T follicular helper cell (primary cell): ENCODE results near the gene RC3H2.

ENCODE experiments used
- DNase-seq: peaks from one replicate; pipeline ENCODE4 v3.0.0-alpha.2; 2020; ENCODE audit warnings: low read depth

The RC3H2 gene

DNA sequence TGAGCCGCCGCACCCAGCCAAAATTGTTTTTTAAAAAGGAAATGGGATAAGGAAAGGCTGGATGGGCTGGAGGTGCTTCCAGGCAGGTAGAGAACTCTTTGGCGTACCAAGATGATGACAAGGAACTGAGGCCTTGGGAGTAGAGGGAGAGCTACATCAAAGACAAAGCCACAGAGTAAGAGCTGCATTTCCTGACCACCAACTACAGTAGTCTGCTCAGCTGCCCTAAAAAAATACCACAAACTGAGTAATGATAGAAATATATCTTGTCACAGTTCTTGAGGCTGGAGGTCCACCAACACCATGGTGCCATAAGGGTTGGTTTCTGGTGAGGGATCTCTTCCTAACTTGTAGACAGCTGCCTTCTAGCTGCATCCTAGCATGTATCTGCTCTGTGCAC lies 97.0 kb downstream of the RC3H2 start:
- no peak for DNase-seq

DNA sequence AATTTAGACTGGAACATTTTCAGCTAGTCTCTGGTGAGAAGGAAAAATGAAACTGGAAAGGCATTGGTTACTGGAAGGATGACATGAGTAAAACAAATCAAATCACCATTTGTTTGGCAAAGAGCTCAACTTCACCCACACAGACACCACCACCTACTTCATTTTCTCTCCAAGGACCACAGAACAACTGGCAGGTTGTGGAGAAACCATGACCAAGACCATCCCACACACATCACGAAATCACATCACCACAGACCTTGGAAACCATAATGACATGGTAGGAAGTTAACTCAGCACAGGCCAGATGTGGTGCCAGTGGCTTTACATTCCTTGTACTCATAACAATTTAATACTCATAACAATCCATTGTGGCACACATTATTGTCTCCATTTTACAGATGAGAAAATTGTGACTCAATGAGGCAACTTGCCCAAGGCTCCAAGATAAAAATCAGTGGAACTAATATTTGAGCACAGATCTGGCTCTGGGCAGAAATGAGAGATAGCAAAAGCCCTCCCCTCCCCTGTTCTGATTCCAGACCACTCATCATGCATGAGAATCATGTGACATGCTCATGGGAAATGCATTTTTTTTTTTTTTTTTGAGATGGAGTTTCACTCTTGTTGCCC lies 97.8 kb downstream of the RC3H2 start:
- DNase-seq: no peak

DNA sequence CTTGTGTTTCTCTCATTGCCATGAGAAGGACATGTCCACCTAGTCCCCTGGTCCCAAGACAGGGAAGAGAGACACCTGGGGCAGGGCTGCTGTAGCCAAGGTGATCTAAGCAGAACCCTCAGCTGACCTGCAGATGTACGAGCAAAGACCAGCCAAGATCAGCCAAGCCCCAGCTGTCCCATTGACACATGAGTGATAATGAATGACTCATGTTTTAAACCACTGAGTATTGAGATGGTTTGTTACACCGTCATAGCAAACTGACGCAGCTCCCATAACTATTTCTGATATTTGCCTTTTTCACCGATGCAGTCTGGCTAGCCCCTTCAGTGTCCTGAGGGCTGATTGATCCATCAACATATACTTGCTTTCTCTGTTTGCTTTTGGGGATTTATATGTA lies 98.5 kb downstream of the RC3H2 start:
- no peak for DNase-seq

DNA sequence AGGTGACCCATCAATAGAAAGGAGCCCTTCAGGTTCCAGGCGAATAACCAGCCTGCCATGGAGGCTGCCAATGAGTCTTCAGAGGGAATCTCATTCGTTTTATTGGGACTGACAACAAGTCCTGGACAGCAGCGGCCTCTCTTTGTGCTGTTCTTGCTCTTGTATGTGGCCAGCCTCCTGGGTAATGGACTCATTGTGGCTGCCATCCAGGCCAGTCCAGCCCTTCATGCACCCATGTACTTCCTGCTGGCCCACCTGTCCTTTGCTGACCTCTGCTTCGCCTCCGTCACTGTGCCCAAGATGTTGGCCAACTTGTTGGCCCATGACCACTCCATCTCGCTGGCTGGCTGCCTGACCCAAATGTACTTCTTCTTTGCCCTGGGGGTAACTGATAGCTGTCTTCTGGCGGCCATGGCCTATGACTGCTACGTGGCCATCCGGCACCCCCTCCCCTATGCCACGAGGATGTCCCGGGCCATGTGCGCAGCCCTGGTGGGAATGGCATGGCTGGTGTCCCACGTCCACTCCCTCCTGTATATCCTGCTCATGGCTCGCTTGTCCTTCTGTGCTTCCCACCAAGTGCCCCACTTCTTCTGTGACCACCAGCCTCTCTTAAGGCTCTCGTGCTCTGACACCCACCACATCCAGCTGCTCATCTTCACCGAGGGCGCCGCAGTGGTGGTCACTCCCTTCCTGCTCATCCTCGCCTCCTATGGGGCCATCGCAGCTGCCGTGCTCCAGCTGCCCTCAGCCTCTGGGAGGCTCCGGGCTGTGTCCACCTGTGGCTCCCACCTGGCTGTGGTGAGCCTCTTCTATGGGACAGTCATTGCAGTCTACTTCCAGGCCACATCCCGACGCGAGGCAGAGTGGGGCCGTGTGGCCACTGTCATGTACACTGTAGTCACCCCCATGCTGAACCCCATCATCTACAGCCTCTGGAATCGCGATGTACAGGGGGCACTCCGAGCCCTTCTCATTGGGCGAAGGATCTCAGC lies 104.8 kb downstream of the RC3H2 start, which contains the start of gene OR1K1:
Gene OR1K1, plus strand, starts transcription at position 58 of the 995 bp plus-strand sequence. Its CDS starts 0 bp downstream, at position 58.
- DNase-seq: no peak

DNA sequence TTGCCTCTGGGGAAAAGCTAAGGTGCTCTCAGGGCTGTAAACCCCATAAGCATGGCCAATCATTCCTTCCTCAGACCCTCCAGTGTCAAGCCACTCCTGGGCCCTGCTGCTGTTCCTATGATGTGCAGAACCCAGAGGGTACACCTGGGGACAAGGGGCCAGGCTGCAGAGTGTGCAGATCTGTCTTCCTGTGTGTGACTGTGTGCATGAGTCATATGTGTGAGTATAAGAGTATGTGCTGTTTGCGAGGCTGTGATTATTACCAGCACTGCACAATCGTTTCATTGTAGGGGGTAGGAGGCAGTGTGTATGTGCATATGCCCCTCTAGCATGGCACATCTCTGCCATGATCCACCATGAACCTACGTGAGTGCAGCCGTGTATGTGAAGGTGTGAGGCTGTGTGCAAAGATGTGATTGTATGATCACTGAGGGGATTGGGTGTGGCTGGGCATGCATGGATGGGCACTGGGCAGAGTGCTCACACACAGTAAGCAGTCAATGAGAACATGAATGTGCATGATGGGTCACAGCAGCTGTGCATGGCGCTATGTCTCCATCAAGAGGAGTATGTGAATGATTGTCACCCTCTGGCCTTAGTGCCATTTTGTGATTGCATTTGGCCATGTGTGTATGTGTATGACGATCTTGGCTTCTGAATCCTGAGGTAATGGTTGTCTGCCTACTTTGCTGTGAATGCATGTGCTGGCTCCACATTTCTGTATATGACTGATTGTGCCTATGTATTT lies 107.7 kb downstream of the RC3H2 start:
- no peak for DNase-seq
